Stimulated activated CD8-positive, alpha-beta memory T cell treated with anti-CD3 and anti-CD28 coated beads, Interleukin-7, amount 100 ng/mL, for 24 hours (primary cell): Measurements from ENCODE around the gene NEK9.

Experiments used
- DNase-seq: peaks from one replicate; pipeline ENCODE4 v3.0.0-alpha.2; 2020; ENCODE audit warnings: low read depth

NEK9 gene

GRCh38 chr14:75066691-75067090 is 60.2 kb downstream of the NEK9 start:
- DNase-seq, result no peak

- no peak for DNase-seq
Observed at GRCh38 chr14:75064205-75064567, 62.7 kb downstream of the NEK9 start.

- peak; percentile 82 for DNase-seq
Observed at GRCh38 chr14:75063491-75064204, 63.2 kb downstream of the NEK9 start, which contains the start of gene ACYP1. ACYP1 (minus strand) TSS chr14:75064024; CDS start chr14:75063553, 471 bp downstream.

GRCh38 chr14:75063013-75063412 is 63.8 kb downstream of the NEK9 start:
- DNase-seq, result no peak

GRCh38 chr14:75060420-75060819 is 66.4 kb downstream of the NEK9 start:
- no peak for DNase-seq

GRCh38 chr14:75059642-75060041 is 67.2 kb downstream of the NEK9 start:
- DNase-seq, result no peak

GRCh38 chr14:75054421-75054820 is 72.4 kb downstream of the NEK9 start:
- no peak for DNase-seq

- no peak for DNase-seq
Observed at GRCh38 chr14:75053396-75054291, 73.2 kb downstream of the NEK9 start.

GRCh38 chr14:75051556-75051899 is 75.3 kb downstream of the NEK9 start:
- DNase-seq, result no peak

GRCh38 chr14:75050852-75051555 is 75.8 kb downstream of the NEK9 start, which contains the start of gene MLH3:
MLH3 (minus strand) TSS chr14:75051467; CDS start chr14:75049655, 1,812 bp downstream.
- DNase-seq, result peak; percentile 47

GRCh38 chr14:75049731-75050201 is 77.1 kb downstream of the NEK9 start:
- DNase-seq, result no peak

- no peak for DNase-seq
Observed at GRCh38 chr14:75049136-75049535, 77.7 kb downstream of the NEK9 start.

GRCh38 chr14:75048101-75048500 is 78.7 kb downstream of the NEK9 start:
- no peak for DNase-seq

GRCh38 chr14:75047506-75047905 is 79.3 kb downstream of the NEK9 start:
- no peak for DNase-seq

- no peak for DNase-seq
Observed at GRCh38 chr14:75046899-75047298, 79.9 kb downstream of the NEK9 start.

- DNase-seq, result no peak
Observed at GRCh38 chr14:75046275-75046674, 80.6 kb downstream of the NEK9 start.

- no peak for DNase-seq
Observed at GRCh38 chr14:75044752-75045151, 82.1 kb downstream of the NEK9 start.

- DNase-seq, result no peak
Observed at GRCh38 chr14:75044322-75044721, 82.5 kb downstream of the NEK9 start.

- no peak for DNase-seq
Observed at GRCh38 chr14:75042035-75042434, 84.8 kb downstream of the NEK9 start.

GRCh38 chr14:75041613-75042012 is 85.2 kb downstream of the NEK9 start:
- no peak for DNase-seq

GRCh38 chr14:75040959-75041358 is 85.9 kb downstream of the NEK9 start:
- DNase-seq, result no peak

GRCh38 chr14:75040507-75040906 is 86.3 kb downstream of the NEK9 start:
- no peak for DNase-seq
